HCT116 (cell line): Measurements from ENCODE around the gene POLR3G. TPM values are rescaled to one million over a fixed set of nuclear protein-coding genes. Genes with fewer than 3 reads are reported as not detected.

Experiments used
- ATAC-seq: fragments of 200-7000 bp; cut with Tn5 transposase; 2 replicates; pipeline ENCODE4 v1.9.1; 2020; ENCODE audit warnings: mild to moderate bottlenecking, moderate library complexity
- BruUV-seq: library from RNA; stranded (reverse); fragments of 400-500 nt; replicated peaks from 2 replicates; lab custom pipeline; 2021; lab: Mats Ljungman, UMichigan
- CTCF ChIA-PET: fragments of 300-600 bp; sonication (Branson Sonifier 250); formaldehyde crosslinking; loops from one replicate; lab custom pipeline; 2021; ENCODE audit warnings: antibody characterized with exemption; lab: Charles Lee
- POLR2A ChIA-PET: fragments of 300-600, 350-600 bp; sonication (Branson Sonifier 250); formaldehyde crosslinking; loops from one replicate; lab custom pipeline; 2021; ENCODE audit warnings: antibody characterized with exemption; lab: Charles Lee
- RAD21 ChIA-PET, 2 experiments: fragments of 300-600 bp; sonication (Branson Sonifier 250); formaldehyde crosslinking; loops; one replicate each; lab custom pipeline; 2023; ENCODE audit warnings: low total read pairs in 2 of 2; ENCODE audit not compliant: uncharacterized antibody in 2 of 2, unreplicated experiment in 2 of 2, low non-redundant PET in 1 of 2; lab: Charles Lee
- DNase-seq: peaks from one replicate; pipeline ENCODE4 v3.0.0-alpha.2; 2010; ENCODE audit warnings: low read depth, low spot score
- H2AFZ ChIP-seq: fragments of 200-600 bp; shearing (Covaris generic), sonication (generic); 2 replicates; pipeline ENCODE4 v1.6.1; 2017; ENCODE audit warnings: low read depth, mixed run types, mixed read lengths, antibody characterized with exemption, low read length; ENCODE audit not compliant: poor library complexity, severe bottlenecking
- H3K27ac ChIP-seq: 2 replicates; pipeline ENCODE4 v1.5.1; 2012; ENCODE audit warnings: low read depth, low read length
- H3K27me3 ChIP-seq: fragments of 200-600 bp; sonication (generic); 2 replicates; pipeline ENCODE4 v1.6.1; 2016; ENCODE audit warnings: mixed run types, low read length, mixed read lengths; ENCODE audit not compliant: insufficient read depth
- H3K36me3 ChIP-seq, 2 experiments: fragments of 200-500 bp in 1 of 2; fragments of 200-600 bp in 1 of 2; sonication (Bioruptor generic) in 1 of 2; sonication (generic) in 1 of 2; 2 replicates each; pipeline versions ENCODE4 v1.5.1 to v1.6.1; 2014 to 2016; ENCODE audit warnings: low read length in 2 of 2, inconsistent platforms in 1 of 2, mixed read lengths in 1 of 2, mixed run types in 1 of 2; ENCODE audit not compliant: insufficient read depth in 2 of 2, control insufficient read depth in 1 of 2
- H3K4me1 ChIP-seq, 2 experiments: fragments of 200-600 bp in 1 of 2; sonication (generic) in 1 of 2; 2 replicates each; pipeline versions ENCODE4 v1.5.1 to v1.6.1; 2012 to 2017; ENCODE audit warnings: low read length in 2 of 2, inconsistent platforms in 1 of 2, mild to moderate bottlenecking in 1 of 2, mixed read lengths in 1 of 2, mixed run types in 1 of 2, moderate library complexity in 1 of 2; ENCODE audit not compliant: insufficient read depth in 2 of 2, control insufficient read depth in 1 of 2
- H3K4me2 ChIP-seq: fragments of 200-600 bp; sonication (generic); 2 replicates; pipeline ENCODE4 v1.6.1; 2017; ENCODE audit warnings: mixed run types, low read length, mixed read lengths
- H3K4me3 ChIP-seq, 2 experiments: fragments of 200-600 bp in 1 of 2; sonication (generic) in 1 of 2; replicated peaks in 1 of 2; 2 replicates each; pipeline ENCODE4 v1.5.1; 2011 to 2016; ENCODE audit warnings: low read length in 2 of 2, control low read depth in 1 of 2, low read depth in 1 of 2, mild to moderate bottlenecking in 1 of 2, mixed read lengths in 1 of 2, mixed run types in 1 of 2
- H3K79me2 ChIP-seq: fragments of 200-600 bp; sonication (generic); 2 replicates; pipeline ENCODE4 v1.6.1; 2017; ENCODE audit warnings: mild to moderate bottlenecking, mixed run types, low read length, moderate library complexity, mixed read lengths; ENCODE audit not compliant: insufficient read depth
- H3K9ac ChIP-seq: fragments of 200-600 bp; sonication (generic); 2 replicates; pipeline ENCODE4 v1.6.1; 2016; ENCODE audit warnings: low read length, mixed read lengths
- H3K9me2 ChIP-seq: fragments of 200-600 bp; sonication (generic), shearing (Covaris generic); 2 replicates; pipeline ENCODE4 v1.6.1; 2017; ENCODE audit warnings: mixed run types, mild to moderate bottlenecking, moderate library complexity; ENCODE audit not compliant: insufficient read depth
- H3K9me3 ChIP-seq, 2 experiments: fragments of 200-500 bp in 1 of 2; fragments of 200-600 bp in 1 of 2; sonication (Bioruptor generic) in 1 of 2; sonication (generic) in 1 of 2; 2 replicates each; pipeline ENCODE4 v1.6.1; 2014 to 2017; ENCODE audit warnings: low read length in 2 of 2, mixed read lengths in 2 of 2, inconsistent platforms in 1 of 2, low read depth in 1 of 2, mild to moderate bottlenecking in 1 of 2, mixed run types in 1 of 2, moderate library complexity in 1 of 2; ENCODE audit not compliant: control insufficient read depth in 1 of 2, insufficient read depth in 1 of 2
- H4K20me1 ChIP-seq: fragments of 200-600 bp; sonication (generic), shearing (Covaris generic); 2 replicates; pipeline ENCODE4 v1.6.1; 2017; ENCODE audit warnings: mixed run types, mild to moderate bottlenecking, moderate library complexity; ENCODE audit not compliant: insufficient read depth
- CEBPB ChIP-seq: IDR thresholded peaks from 2 replicates; pipeline ENCODE4 v1.6.1; 2012; ENCODE audit warnings: low read depth
- ELF1 ChIP-seq: IDR thresholded peaks from 2 replicates; pipeline ENCODE4 v1.6.1; 2012; ENCODE audit warnings: low read depth, borderline replicate concordance
- EZH2phosphoT487 ChIP-seq: fragments of 200-600 bp; IDR thresholded peaks from 2 replicates; pipeline ENCODE4 v1.6.1; 2018; ENCODE audit warnings: antibody characterized with exemption, borderline replicate concordance
- POLR2A ChIP-seq: IDR thresholded peaks from 2 replicates; pipeline ENCODE4 v1.7.0; 2011; ENCODE audit warnings: borderline replicate concordance; ENCODE audit not compliant: insufficient read depth, insufficient read length; ENCODE audit errors: extremely low read depth
- POLR2AphosphoS5 ChIP-seq: IDR thresholded peaks from 2 replicates; pipeline ENCODE4 v1.6.1; 2011; ENCODE audit warnings: mild to moderate bottlenecking, low read depth, low read length, moderate library complexity
- SP1 ChIP-seq: IDR thresholded peaks from 2 replicates; pipeline ENCODE4 v1.6.1; 2012; ENCODE audit warnings: low read depth
- YY1 ChIP-seq: IDR thresholded peaks from 2 replicates; pipeline ENCODE4 v1.6.1; 2011; ENCODE audit warnings: low read length, low read depth, moderate library complexity, mild to moderate bottlenecking; ENCODE audit not compliant: insufficient replicate concordance; ENCODE audit errors: extremely low read depth
- ZNF274 ChIP-seq: fragments of 200-500 bp; sonication (Bioruptor generic); IDR thresholded peaks from 2 replicates; pipeline ENCODE4 v1.6.1; 2014; ENCODE audit warnings: mild to moderate bottlenecking, low read depth, low read length, inconsistent platforms
- intact Hi-C: fragments of 100-400 bp; cut with micrococcal nuclease; formaldehyde crosslinking; loops from 2 replicates; pipeline ENCODE4 v1.10.0; 2022
- total RNA-seq: library from RNA; stranded (reverse); gene quantifications from one replicate; pipeline ENCODE4 v1.2.1, GENCODE V29; 2021; ENCODE audit not compliant: unreplicated experiment
- TF ChIP-seq, protein P1 (sequence below): IDR thresholded peaks from 2 replicates; pipeline ENCODE4 v1.6.1; 2012
- TF ChIP-seq, protein P2 (sequence below), 3 experiments: fragments of 200-600 bp in 1 of 3; sonication (generic) in 1 of 3; IDR thresholded peaks in 2 of 3; conservative IDR thresholded peaks in 1 of 3; 2 replicates each; pipeline ENCODE4 v1.5.1; 2012 to 2017; ENCODE audit warnings: low read depth in 2 of 3, low read length in 2 of 3, antibody characterized with exemption in 1 of 3, borderline replicate concordance in 1 of 3, control low read depth in 1 of 3, mild to moderate bottlenecking in 1 of 3, mixed read lengths in 1 of 3, mixed run types in 1 of 3, moderate library complexity in 1 of 3; ENCODE audit not compliant: insufficient read depth in 1 of 3
- TF ChIP-seq, protein P3 (sequence below): IDR thresholded peaks from 2 replicates; pipeline ENCODE4 v1.6.1; 2012

POLR3G gene
- total RNA-seq, 1 experiment from 2014 or later, result 44.8 TPM

DNA sequence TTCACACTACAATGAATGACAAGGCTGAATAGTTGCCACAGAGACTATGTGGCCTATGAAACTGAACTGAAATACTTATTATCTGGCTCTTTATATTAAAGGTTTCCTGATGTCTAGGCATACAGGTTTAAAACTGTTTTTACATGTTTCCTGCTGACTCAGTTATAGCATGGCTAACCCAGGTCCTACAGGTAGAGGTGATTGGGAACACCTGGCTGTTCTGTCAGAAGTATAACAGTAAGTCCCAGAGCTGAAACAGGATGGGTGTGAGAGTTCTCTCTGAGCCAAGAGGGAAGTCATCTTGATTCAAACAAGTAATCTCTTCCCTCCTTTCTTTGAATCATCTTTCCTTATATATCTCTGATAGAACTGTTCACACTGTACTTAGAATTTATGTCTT lies 79.0 kb downstream of the POLR3G start (continued):
- no peak for TF ChIP-seq SP1
- TF ChIP-seq, all 23 proteins: peak for 0

DNA sequence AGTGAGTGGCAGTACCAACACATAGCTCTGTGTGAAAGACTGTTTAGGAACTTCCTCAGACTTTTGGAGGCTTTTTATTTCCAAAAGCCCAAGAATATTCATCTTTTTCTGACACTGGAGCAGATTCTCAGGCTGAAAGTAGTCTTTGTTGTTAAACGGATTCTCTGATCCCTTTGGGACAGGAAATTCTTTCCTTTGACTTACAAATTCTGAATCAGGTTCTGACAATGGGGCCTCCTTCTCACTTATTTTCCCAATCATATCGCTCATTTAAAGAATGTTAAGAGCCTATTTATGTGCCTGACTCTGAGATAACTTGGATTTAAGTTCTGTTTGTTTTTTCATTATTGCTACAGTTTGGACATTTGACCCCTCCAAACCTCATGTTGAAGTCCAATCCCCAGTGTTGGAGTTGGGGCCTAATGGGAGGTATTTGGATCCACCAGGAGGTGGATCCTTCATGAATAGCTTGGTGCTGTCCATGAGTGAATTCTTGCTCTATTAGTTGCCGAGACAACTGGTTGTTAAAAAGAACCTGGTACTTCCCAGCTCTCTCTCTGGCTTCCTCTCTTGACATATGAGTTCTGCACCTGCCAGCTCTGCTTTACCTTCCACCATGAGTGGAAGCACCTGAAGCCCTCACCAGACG lies 79.8 kb downstream of the POLR3G start:
- intact Hi-C loops, result no loop called here
- Histone ChIP-seq H2AFZ (no peak overlapping the region), H3K36me3 (no peaks in the 10 kb centered on the region), H4K20me1 (no peaks in the 10 kb centered on the region), H3K4me3 (no peak overlapping the region), H3K9me2 (no peaks in the 10 kb centered on the region), H3K9me3 (no peaks in the 10 kb centered on the region), H3K27ac (no peak overlapping the region), H3K4me2 (no peak overlapping the region), H3K4me1 (no peaks in the 10 kb centered on the region; a peak in 1 of 4 replicates), H3K27me3 (no peaks in the 10 kb centered on the region), H3K9ac (no peak overlapping the region), H3K79me2 (no peaks in the 10 kb centered on the region)
- RAD21 ChIA-PET, result no interaction called here
- POLR2A ChIA-PET, result no interaction called here
- TF ChIP-seq, protein P1, sequence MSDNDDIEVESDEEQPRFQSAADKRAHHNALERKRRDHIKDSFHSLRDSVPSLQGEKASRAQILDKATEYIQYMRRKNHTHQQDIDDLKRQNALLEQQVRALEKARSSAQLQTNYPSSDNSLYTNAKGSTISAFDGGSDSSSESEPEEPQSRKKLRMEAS, result no peak
- TF ChIP-seq SP1 (no peak), YY1 (no peak), EZH2phosphoT487 (no peak), ZNF274 (no peak), ELF1 (no peak), POLR2A (no peak), POLR2AphosphoS5 (no peak), CEBPB (no peak)
- TF ChIP-seq, protein P2, sequence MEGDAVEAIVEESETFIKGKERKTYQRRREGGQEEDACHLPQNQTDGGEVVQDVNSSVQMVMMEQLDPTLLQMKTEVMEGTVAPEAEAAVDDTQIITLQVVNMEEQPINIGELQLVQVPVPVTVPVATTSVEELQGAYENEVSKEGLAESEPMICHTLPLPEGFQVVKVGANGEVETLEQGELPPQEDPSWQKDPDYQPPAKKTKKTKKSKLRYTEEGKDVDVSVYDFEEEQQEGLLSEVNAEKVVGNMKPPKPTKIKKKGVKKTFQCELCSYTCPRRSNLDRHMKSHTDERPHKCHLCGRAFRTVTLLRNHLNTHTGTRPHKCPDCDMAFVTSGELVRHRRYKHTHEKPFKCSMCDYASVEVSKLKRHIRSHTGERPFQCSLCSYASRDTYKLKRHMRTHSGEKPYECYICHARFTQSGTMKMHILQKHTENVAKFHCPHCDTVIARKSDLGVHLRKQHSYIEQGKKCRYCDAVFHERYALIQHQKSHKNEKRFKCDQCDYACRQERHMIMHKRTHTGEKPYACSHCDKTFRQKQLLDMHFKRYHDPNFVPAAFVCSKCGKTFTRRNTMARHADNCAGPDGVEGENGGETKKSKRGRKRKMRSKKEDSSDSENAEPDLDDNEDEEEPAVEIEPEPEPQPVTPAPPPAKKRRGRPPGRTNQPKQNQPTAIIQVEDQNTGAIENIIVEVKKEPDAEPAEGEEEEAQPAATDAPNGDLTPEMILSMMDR (IDR thresholded peaks at IDR 0.05 in 2 of 3, conservative IDR thresholded peaks at IDR 0.05 in 1 of 3; ENCODE audit: borderline replicate concordance in 1 of 3, insufficient read depth in 1 of 3, low read depth in 2 of 3, low read length in 2 of 3), result no peak
- TF ChIP-seq, protein P3, sequence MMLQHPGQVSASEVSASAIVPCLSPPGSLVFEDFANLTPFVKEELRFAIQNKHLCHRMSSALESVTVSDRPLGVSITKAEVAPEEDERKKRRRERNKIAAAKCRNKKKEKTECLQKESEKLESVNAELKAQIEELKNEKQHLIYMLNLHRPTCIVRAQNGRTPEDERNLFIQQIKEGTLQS, result no peak
- CTCF ChIA-PET, result no interaction called here
- ATAC-seq (no peak), DNase-seq (no peak)
- BruUV-seq, result no TSS peak
